ENCODE measurements around the gene GPRC5B. TPM values are rescaled to one million over a fixed set of nuclear protein-coding genes. Genes with fewer than 3 reads are reported as not detected.

GPRC5B gene
- polyA plus RNA-seq, 1 donor = 46.8 TPM

DNA sequence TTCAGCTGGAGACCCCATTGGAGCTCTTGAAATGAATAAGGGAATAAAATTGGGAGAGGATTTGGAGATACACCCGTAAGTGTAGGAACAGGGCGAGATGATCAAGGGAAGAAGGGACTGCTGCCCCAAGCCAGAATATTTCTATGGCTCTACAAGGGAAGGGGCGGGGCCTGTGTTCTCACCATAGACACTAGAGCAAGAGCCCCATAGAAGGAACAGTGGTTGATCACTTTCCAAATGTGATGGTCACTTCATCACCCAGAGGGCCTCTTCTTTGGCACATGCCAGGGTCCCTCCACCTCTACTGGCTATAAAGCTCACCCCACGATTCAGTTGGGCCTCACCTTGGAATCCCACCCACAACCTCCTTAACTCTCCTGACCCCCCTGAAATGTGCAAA is 25.0 kb downstream of the GPRC5B start:
- Histone ChIP-seq H3K4me3 (ENCODE audit: low read length) (no peak overlapping the region), H3K27me3 (ENCODE audit: control insufficient read depth, insufficient read depth, low read length) (no peaks in the 10 kb centered on the region), H3K4me1 (ENCODE audit: control insufficient read depth, insufficient read depth, low read length) (no peaks in the 10 kb centered on the region), H3K36me3 (ENCODE audit: control insufficient read depth, insufficient read depth, low read length) (peaks cover 48% of the 10 kb centered on the region), H3K9me3 (ENCODE audit: control insufficient read depth, low read depth, low read length) (no peaks in the 10 kb centered on the region), H3K27ac (ENCODE audit: low read length) (no peak overlapping the region)
- DNase-seq = no peak
- no CpG with 5 or more reads among the region's 4 CpGs for WGBS (ENCODE audit: insufficient coverage, low lambda C conversion rate)

DNA sequence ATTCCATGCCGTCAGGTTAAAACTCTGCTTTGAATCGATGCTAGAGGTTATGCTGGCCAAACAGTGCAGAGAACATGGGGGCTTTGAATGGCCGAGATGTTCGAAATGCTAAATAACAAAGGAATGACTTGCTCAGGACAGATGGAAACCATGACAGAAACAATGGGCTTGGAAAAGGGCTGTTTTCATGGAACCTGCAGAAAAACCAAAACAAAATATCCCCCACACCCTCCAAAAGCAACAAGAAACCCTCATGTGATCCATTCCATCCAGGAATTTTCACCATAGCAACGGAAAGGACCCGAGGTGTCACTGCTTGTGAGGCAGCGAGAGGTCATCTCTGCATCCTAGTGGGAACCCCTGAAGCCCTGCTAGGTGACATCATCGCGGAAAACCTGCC is 25.5 kb downstream of the GPRC5B start:
- no peak overlapping the region for H3K27ac ChIP-seq (ENCODE audit: low read length)
- no peaks in the 10 kb centered on the region for H3K9me3 ChIP-seq (ENCODE audit: control insufficient read depth, low read depth, low read length)
- H3K4me1 ChIP-seq (ENCODE audit: control insufficient read depth, insufficient read depth, low read length) = no peaks in the 10 kb centered on the region
- peaks cover 44% of the 10 kb centered on the region for H3K36me3 ChIP-seq (ENCODE audit: control insufficient read depth, insufficient read depth, low read length)
- WGBS (ENCODE audit: insufficient coverage, low lambda C conversion rate) = 93% methylated on average over 3 of the region's 9 CpGs
- no peaks in the 10 kb centered on the region for H3K27me3 ChIP-seq (ENCODE audit: control insufficient read depth, insufficient read depth, low read length)
- no peak for DNase-seq
- no peak overlapping the region for H3K4me3 ChIP-seq (ENCODE audit: low read length)

DNA sequence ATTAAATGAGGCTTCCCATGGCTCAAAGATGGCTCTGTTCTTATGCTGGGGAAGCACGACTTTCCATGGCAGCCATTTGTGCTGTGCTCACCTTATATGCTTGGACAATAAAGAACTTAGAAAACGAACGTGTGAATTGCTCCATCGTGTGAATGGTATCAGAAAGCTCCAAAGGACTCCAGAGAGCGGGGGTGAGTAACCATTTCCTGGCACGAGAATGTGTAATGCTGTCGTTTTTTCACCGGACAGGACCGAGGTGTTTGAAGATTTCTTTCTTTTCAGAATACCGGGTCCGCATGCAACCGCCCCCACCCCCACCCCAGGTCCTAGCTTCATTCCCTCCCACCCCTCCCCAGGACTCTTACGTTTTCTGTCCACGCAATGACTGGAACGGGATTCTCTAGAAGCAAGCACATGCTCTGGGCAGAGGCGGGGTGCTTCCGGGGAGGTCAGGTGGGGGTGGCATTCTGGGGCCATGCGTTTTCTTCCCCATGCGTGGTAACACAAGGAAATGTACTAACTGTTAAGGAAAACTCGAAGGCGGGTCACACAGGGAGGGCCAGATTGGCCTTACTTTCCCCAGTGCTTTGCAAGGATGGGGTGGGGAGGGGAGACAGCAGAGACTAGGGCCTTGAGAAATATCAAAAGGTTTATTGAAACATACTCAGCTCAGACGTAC is 26.2 kb downstream of the GPRC5B start:
- DNase-seq = no peak
- Histone ChIP-seq H3K36me3 (ENCODE audit: control insufficient read depth, insufficient read depth, low read length) (peaks cover 39% of the 10 kb centered on the region), H3K27me3 (ENCODE audit: control insufficient read depth, insufficient read depth, low read length) (no peaks in the 10 kb centered on the region), H3K4me3 (ENCODE audit: low read length) (no peak overlapping the region), H3K9me3 (ENCODE audit: control insufficient read depth, low read depth, low read length) (no peaks in the 10 kb centered on the region), H3K27ac (ENCODE audit: low read length) (no peak overlapping the region), H3K4me1 (ENCODE audit: control insufficient read depth, insufficient read depth, low read length) (no peaks in the 10 kb centered on the region)
- WGBS (ENCODE audit: insufficient coverage, low lambda C conversion rate) = no CpG with 5 or more reads among the region's 22 CpGs

DNA sequence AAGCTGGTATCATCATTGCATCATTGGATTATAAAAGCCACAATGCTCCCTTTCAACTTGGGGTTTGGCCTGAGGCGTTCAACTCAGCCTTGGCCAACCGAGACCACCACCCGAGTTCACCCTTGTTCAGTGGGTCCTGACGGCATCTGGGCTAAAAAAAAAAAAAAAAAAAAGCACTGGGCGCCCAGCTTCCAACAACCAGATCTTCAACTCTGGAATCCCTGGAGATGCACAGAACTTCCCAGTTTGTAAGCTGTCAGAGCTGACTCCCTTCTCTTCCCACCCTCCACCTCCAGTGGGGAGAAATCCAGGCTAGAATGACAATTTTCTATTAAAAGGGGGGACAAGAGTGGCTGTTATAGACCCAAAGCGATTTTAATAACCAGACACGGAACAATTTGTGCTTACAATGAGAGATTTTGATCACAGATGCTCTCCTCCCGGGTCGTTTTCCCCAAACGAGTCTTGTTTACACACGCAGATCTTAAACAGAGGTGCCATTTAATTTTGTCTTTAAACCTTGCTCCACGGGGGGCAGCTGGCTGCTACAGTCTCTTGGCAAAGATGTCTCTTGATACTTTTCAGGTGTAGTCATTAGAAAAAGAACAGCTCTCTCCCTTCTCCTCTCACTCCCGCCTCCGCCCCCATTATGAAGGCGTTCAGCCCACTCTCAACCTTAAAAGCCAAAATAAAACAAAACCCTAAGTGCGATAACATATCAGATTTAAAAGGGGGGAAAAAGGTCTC is 26.9 kb downstream of the GPRC5B start:
- H3K9me3 ChIP-seq (ENCODE audit: control insufficient read depth, low read depth, low read length) = no peaks in the 10 kb centered on the region
- no peak for DNase-seq
- no peaks in the 10 kb centered on the region for H3K4me1 ChIP-seq (ENCODE audit: control insufficient read depth, insufficient read depth, low read length)
- no peak overlapping the region for H3K27ac ChIP-seq (ENCODE audit: low read length)
- H3K4me3 ChIP-seq (ENCODE audit: low read length) = no peak overlapping the region
- H3K27me3 ChIP-seq (ENCODE audit: control insufficient read depth, insufficient read depth, low read length) = no peaks in the 10 kb centered on the region
- no CpG with 5 or more reads among the region's 16 CpGs for WGBS (ENCODE audit: insufficient coverage, low lambda C conversion rate)
- H3K36me3 ChIP-seq (ENCODE audit: control insufficient read depth, insufficient read depth, low read length) = peaks cover 39% of the 10 kb centered on the region

DNA sequence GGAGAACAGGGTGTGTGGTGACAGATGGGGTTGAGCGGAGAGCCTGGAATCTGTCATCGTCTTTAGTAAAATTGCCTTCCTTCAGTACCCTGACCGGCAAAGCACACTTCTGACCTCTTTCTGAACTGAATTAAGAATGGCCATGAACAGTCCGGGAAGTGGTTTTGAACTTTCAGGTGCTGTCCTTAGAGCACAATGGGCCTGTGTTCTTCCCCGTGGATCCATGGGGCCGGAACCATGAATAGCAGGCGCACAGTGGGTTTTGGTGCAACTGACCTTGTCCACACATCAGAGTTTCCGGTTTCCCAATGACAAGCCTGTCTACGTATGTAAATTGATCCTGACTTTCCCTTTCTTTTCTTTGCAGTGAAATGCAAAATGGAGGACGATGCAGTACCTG is 28.5 kb downstream of the GPRC5B start:
- Histone ChIP-seq H3K27ac (ENCODE audit: low read length) (no peak overlapping the region), H3K27me3 (ENCODE audit: control insufficient read depth, insufficient read depth, low read length) (no peaks in the 10 kb centered on the region), H3K36me3 (ENCODE audit: control insufficient read depth, insufficient read depth, low read length) (peaks cover 29% of the 10 kb centered on the region), H3K9me3 (ENCODE audit: control insufficient read depth, low read depth, low read length) (no peaks in the 10 kb centered on the region), H3K4me1 (ENCODE audit: control insufficient read depth, insufficient read depth, low read length) (no peaks in the 10 kb centered on the region), H3K4me3 (ENCODE audit: low read length) (no peak overlapping the region)
- DNase-seq = no peak
- 93% methylated on average over 2 of the region's 10 CpGs for WGBS (ENCODE audit: insufficient coverage, low lambda C conversion rate)

DNA sequence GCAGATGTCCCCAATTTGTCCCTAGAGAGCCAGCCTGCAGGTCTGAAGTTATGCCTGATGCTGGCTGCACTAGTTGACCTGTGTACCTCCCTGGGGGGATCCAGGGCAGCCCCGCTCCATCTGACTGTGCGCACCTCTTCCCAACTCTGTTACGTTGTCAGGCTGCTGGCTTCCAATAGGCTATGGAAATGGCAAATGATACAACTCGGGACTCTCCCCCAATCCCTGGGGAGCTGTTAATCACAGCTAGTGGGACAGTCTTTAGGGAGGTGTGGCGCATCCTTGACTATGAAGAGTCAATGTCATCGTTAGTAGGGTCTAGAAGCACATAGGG is 30.1 kb downstream of the GPRC5B start:
- Histone ChIP-seq H3K4me3 (ENCODE audit: low read length) (no peak overlapping the region), H3K27me3 (ENCODE audit: control insufficient read depth, insufficient read depth, low read length) (no peaks in the 10 kb centered on the region), H3K9me3 (ENCODE audit: control insufficient read depth, low read depth, low read length) (no peaks in the 10 kb centered on the region), H3K27ac (ENCODE audit: low read length) (no peak overlapping the region), H3K4me1 (ENCODE audit: control insufficient read depth, insufficient read depth, low read length) (no peaks in the 10 kb centered on the region), H3K36me3 (ENCODE audit: control insufficient read depth, insufficient read depth, low read length) (peaks cover 14% of the 10 kb centered on the region)
- DNase-seq = no peak
- no CpG with 5 or more reads among the region's 6 CpGs for WGBS (ENCODE audit: insufficient coverage, low lambda C conversion rate)

DNA sequence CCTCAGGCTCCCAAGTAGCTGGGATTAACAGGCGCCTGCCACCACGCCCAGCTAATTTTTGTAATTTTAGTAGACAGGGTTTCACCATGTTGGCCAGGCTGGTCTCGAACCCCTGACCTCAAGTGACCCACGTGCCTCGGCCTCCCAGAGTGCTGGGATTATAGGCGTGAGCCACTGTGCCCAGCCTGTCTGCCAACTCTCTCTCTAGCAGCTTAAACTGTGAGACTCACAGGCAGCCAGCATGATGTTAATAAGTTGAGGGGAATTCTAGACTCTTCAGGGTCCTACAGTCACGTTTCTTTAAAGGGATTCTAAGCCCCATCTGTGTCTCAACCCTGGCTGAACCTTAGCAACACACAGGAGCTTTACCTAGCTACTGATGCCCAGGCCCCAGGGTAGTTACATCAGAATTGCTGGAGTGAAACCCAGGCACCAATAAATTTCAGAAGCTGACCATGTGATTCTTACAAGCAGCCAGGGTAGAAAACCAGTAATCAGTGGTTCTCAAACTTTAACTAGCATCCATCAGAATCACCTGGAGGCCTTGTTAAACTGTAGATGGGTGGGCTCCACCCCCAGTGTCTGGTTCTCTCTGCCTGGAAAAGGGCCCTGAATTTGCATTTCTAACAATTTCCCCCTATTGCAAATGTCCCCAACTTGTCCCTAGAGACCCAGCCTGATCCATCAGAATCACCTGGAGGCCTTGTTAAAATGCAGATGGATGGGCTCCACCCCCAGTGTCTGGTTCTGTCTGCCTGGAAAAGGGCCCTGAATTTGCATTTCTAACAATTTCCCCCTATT is 30.7 kb downstream of the GPRC5B start:
- Histone ChIP-seq H3K27me3 (ENCODE audit: control insufficient read depth, insufficient read depth, low read length) (no peaks in the 10 kb centered on the region), H3K9me3 (ENCODE audit: control insufficient read depth, low read depth, low read length) (no peaks in the 10 kb centered on the region), H3K36me3 (ENCODE audit: control insufficient read depth, insufficient read depth, low read length) (peaks cover 8% of the 10 kb centered on the region), H3K27ac (ENCODE audit: low read length) (no peak overlapping the region), H3K4me1 (ENCODE audit: control insufficient read depth, insufficient read depth, low read length) (no peaks in the 10 kb centered on the region), H3K4me3 (ENCODE audit: low read length) (no peak overlapping the region)
- no CpG with 5 or more reads among the region's 7 CpGs for WGBS (ENCODE audit: insufficient coverage, low lambda C conversion rate)
- peak in 1 of 2 donors; percentile 10 for DNase-seq

DNA sequence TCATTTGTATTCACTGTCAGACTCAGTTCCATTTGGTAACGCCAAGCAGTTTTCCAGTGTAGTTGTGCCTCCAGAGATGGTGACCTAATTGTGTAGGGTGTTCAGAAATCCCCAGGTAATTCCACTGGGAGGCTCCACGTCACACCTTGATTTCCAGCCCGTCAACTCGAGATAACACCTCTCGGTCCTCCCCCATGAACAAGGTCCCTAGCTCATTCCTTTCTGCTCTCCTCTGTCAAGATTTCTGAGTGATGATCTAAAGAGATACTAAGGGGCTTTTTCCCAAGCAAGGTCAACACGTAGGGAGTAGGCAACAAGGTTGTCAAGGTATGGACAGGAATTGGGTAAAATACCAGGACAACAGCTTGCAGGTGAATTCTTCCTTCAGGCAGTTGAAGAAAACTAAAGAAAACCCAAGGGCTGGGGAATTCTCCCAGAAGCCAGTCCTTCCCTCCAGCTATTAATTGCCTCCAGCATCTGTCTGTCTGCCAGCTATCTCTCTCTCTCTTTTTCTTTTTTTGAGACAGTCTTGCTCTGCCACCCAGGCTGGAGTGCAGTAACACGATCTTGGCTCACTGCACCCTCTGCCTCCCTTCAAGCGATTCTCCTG is 31.4 kb downstream of the GPRC5B start:
- no peaks in the 10 kb centered on the region for H3K4me1 ChIP-seq (ENCODE audit: control insufficient read depth, insufficient read depth, low read length)
- no peaks in the 10 kb centered on the region for H3K9me3 ChIP-seq (ENCODE audit: control insufficient read depth, low read depth, low read length)
- no peaks in the 10 kb centered on the region for H3K27me3 ChIP-seq (ENCODE audit: control insufficient read depth, insufficient read depth, low read length)
- peaks cover 4% of the 10 kb centered on the region for H3K36me3 ChIP-seq (ENCODE audit: control insufficient read depth, insufficient read depth, low read length)
- no peak overlapping the region for H3K27ac ChIP-seq (ENCODE audit: low read length)
- H3K4me3 ChIP-seq (ENCODE audit: low read length) = no peak overlapping the region
- no CpG with 5 or more reads among the region's 8 CpGs for WGBS (ENCODE audit: insufficient coverage, low lambda C conversion rate)
- peak in 1 of 2 donors; percentile 32 for DNase-seq

DNA sequence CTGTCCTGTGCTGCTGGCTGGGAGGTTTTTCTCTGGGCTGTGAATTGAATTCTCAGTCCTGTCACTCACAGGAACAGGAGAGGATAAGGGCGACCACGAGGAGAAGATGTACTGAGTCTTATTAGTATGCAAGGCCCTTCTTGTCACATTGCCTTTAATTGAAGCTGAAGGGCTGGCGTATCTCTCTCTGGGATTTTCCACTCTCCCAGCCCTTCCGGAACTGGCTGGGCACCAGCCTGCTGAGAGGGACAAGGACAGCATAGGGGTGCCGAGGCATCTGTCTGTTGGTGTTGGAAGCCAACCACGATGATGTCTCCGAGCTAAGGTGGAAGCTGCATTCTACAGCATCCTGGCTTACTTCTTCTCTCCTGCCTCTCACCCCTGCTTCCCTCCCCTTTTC is 33.2 kb downstream of the GPRC5B start:
- H3K27me3 ChIP-seq (ENCODE audit: control insufficient read depth, insufficient read depth, low read length) = no peaks in the 10 kb centered on the region
- H3K27ac ChIP-seq (ENCODE audit: low read length) = no peak overlapping the region
- no peak for DNase-seq
- no peaks in the 10 kb centered on the region for H3K9me3 ChIP-seq (ENCODE audit: control insufficient read depth, low read depth, low read length)
- WGBS (ENCODE audit: insufficient coverage, low lambda C conversion rate) = no CpG with 5 or more reads among the region's 7 CpGs
- no peaks in the 10 kb centered on the region for H3K36me3 ChIP-seq (ENCODE audit: control insufficient read depth, insufficient read depth, low read length)
- no peaks in the 10 kb centered on the region for H3K4me1 ChIP-seq (ENCODE audit: control insufficient read depth, insufficient read depth, low read length)
- H3K4me3 ChIP-seq (ENCODE audit: low read length) = no peak overlapping the region

DNA sequence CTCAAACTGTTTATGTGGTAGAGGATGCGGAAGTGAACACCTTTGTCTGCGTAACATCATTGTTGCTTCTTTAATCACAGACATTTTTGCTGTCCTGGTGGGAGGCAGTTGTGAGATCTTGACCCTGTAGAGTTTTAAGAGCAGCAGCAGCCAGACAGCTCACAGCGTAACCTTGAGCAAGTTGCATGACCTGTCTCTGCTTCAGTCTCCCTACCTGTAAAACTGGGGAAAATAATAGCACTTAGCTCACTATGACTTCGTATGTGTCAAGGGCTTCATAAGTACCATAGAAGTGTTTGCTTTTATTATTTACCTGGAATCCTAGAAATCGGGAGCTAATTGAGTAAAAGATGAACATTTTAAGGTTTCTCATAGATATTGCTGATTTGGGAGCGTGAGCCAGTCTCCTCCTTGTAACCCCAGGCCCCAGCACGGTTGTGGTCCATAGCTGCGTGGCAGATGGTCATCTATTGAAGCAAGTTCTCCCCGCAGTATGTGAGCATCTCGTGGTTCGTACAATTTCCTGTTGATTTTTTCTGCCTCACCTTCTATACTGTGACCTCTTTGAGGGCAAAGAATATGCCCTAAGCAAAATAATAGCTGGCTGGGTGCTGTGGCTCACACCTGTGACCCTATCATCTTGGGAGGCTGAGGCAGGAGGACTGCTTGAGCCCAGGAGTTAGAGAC is 34.4 kb downstream of the GPRC5B start:
- Histone ChIP-seq H3K9me3 (ENCODE audit: control insufficient read depth, low read depth, low read length) (no peaks in the 10 kb centered on the region), H3K4me3 (ENCODE audit: low read length) (no peak overlapping the region), H3K4me1 (ENCODE audit: control insufficient read depth, insufficient read depth, low read length) (no peaks in the 10 kb centered on the region), H3K27me3 (ENCODE audit: control insufficient read depth, insufficient read depth, low read length) (no peaks in the 10 kb centered on the region), H3K27ac (ENCODE audit: low read length) (no peak overlapping the region), H3K36me3 (ENCODE audit: control insufficient read depth, insufficient read depth, low read length) (no peaks in the 10 kb centered on the region)
- no peak for DNase-seq
- no CpG with 5 or more reads among the region's 11 CpGs for WGBS (ENCODE audit: insufficient coverage, low lambda C conversion rate)

All from large intestine (tissue), 3 donors.